ENCODE data around the gene LITAF. TPM values are rescaled to one million over a fixed set of nuclear protein-coding genes. Genes with fewer than 3 reads are reported as not detected.

LITAF gene
- total and polyA plus RNA-seq, 4 donors, result 5.2 to 65.2 (median 36.0) TPM

- TF ChIP-seq EGR1 (IDR thresholded peaks at IDR 0.05; ENCODE audit: low read depth in 2 of 2) (peak in 1 of 2 donors; percentile 86), SP1 (IDR thresholded peaks at IDR 0.05) (peak; percentile 86), JUND (IDR thresholded peaks at IDR 0.05) (peak in 1 of 2 donors; percentile 36), FOXA2 (IDR thresholded peaks at IDR 0.05) (no peak), RXRA (IDR thresholded peaks at IDR 0.05) (peak; percentile 96 to 97), HNF4G (IDR thresholded peaks at IDR 0.05) (no peak)
- TF ChIP-seq, protein P1, sequence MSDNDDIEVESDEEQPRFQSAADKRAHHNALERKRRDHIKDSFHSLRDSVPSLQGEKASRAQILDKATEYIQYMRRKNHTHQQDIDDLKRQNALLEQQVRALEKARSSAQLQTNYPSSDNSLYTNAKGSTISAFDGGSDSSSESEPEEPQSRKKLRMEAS (IDR thresholded peaks at IDR 0.05), result peak; percentile 97
- TF ChIP-seq, protein P2, sequence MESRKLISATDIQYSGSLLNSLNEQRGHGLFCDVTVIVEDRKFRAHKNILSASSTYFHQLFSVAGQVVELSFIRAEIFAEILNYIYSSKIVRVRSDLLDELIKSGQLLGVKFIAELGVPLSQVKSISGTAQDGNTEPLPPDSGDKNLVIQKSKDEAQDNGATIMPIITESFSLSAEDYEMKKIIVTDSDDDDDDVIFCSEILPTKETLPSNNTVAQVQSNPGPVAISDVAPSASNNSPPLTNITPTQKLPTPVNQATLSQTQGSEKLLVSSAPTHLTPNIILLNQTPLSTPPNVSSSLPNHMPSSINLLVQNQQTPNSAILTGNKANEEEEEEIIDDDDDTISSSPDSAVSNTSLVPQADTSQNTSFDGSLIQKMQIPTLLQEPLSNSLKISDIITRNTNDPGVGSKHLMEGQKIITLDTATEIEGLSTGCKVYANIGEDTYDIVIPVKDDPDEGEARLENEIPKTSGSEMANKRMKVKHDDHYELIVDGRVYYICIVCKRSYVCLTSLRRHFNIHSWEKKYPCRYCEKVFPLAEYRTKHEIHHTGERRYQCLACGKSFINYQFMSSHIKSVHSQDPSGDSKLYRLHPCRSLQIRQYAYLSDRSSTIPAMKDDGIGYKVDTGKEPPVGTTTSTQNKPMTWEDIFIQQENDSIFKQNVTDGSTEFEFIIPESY (IDR thresholded peaks at IDR 0.05), result peak; percentile 76
These were observed 25.3 kb upstream of the LITAF start (continued) for GRCh38 chr16:11611871-11612664.

DNA sequence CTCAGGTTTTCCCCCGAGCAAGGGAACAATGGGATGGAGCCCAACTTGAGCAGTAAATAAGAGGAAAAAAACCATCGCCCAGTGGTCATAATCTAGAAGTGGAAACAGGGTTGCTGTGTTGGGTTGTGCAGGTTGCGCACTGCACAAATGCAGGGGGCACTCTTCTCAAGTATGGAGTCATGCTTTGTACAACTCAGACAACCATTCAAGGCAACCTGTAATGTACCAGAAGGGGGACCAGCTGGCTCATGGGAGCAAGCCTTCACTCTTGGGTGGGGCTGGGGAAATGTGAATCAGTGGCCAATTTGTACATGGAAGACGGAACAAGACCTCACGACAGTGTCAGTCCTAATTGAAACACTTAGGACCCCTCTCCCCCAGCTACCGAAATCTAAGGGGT is 23.9 kb upstream of the LITAF start:
- Histone ChIP-seq H3K4me3 (ENCODE audit: low read depth in 1 of 3, low read length in 3 of 3) (no peak overlapping the region), H3K9me3 (ENCODE audit: control insufficient read depth in 4 of 4, low read length in 3 of 4) (no peaks in the 10 kb centered on the region), H3K9ac (ENCODE audit: low read depth in 1 of 2, low read length in 2 of 2) (no peak overlapping the region), H3K27ac (ENCODE audit: low read depth in 1 of 2, low read length in 2 of 2) (no peak overlapping the region), H3K27me3 (ENCODE audit: control insufficient read depth in 4 of 4, insufficient read depth in 4 of 4, low read length in 3 of 4) (no peaks in the 10 kb centered on the region), H3K36me3 (ENCODE audit: control insufficient read depth in 4 of 4, insufficient read depth in 3 of 4, low read depth in 1 of 4, low read length in 3 of 4) (no peaks in the 10 kb centered on the region), H3K4me1 (ENCODE audit: control insufficient read depth in 4 of 4, insufficient read depth in 4 of 4, low read length in 3 of 4) (peaks cover 0 to 14% (median 7%) of the 10 kb centered on the region in 4 donors)
- 81% methylated on average over 6 of the region's 6 CpGs for WGBS
- no peak for TF ChIP-seq ATF3 (IDR thresholded peaks at IDR 0.05)
- no peak for TF ChIP-seq YY1 (IDR thresholded peaks at IDR 0.05)
- no peak for TF ChIP-seq NR2F2 (IDR thresholded peaks at IDR 0.05)
- DNase-seq (ENCODE audit: low spot score), result no peak

DNA sequence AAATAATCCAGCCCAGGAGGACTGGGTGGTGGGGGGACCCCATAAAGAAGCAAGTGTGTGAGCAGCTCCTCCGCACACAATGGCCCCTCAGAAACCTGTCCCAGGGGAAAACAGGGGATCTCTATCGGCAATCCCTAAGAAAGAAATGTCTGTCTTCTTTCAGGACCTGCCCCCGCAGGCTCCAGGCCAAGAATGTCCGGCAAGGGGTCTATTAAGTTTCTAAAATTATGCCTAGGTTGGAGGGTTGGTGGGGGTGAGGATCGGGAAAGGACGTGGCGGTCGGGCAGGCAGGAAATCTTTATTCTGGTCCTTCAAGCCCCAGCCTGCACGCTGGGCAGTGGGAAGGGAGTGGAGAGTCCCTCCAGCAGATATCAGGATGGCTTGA is 23.4 kb upstream of the LITAF start:
- Histone ChIP-seq H3K9me3 (ENCODE audit: control insufficient read depth in 4 of 4, low read length in 3 of 4) (no peaks in the 10 kb centered on the region), H3K4me3 (ENCODE audit: low read depth in 1 of 3, low read length in 3 of 3) (no peak overlapping the region), H3K27ac (ENCODE audit: low read depth in 1 of 2, low read length in 2 of 2) (no peak overlapping the region), H3K4me1 (ENCODE audit: control insufficient read depth in 4 of 4, insufficient read depth in 4 of 4, low read length in 3 of 4) (peaks cover 0 to 14% (median 7%) of the 10 kb centered on the region in 4 donors), H3K27me3 (ENCODE audit: control insufficient read depth in 4 of 4, insufficient read depth in 4 of 4, low read length in 3 of 4) (no peaks in the 10 kb centered on the region), H3K9ac (ENCODE audit: low read depth in 1 of 2, low read length in 2 of 2) (no peak overlapping the region), H3K36me3 (ENCODE audit: control insufficient read depth in 4 of 4, insufficient read depth in 3 of 4, low read depth in 1 of 4, low read length in 3 of 4) (no peaks in the 10 kb centered on the region)
- no peak for DNase-seq (ENCODE audit: low spot score)
- 86% methylated on average over 9 of the region's 9 CpGs for WGBS
- no peak for TF ChIP-seq FOXA1 (IDR thresholded peaks at IDR 0.05)
- TF ChIP-seq, protein P3, sequence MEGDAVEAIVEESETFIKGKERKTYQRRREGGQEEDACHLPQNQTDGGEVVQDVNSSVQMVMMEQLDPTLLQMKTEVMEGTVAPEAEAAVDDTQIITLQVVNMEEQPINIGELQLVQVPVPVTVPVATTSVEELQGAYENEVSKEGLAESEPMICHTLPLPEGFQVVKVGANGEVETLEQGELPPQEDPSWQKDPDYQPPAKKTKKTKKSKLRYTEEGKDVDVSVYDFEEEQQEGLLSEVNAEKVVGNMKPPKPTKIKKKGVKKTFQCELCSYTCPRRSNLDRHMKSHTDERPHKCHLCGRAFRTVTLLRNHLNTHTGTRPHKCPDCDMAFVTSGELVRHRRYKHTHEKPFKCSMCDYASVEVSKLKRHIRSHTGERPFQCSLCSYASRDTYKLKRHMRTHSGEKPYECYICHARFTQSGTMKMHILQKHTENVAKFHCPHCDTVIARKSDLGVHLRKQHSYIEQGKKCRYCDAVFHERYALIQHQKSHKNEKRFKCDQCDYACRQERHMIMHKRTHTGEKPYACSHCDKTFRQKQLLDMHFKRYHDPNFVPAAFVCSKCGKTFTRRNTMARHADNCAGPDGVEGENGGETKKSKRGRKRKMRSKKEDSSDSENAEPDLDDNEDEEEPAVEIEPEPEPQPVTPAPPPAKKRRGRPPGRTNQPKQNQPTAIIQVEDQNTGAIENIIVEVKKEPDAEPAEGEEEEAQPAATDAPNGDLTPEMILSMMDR (IDR thresholded peaks at IDR 0.05; ENCODE audit: low read depth, low read length, missing input control), result no peak
- no peak for TF ChIP-seq EGR1 (IDR thresholded peaks at IDR 0.05; ENCODE audit: low read depth in 2 of 2)
- no peak for TF ChIP-seq FOXA2 (IDR thresholded peaks at IDR 0.05)
- no peak for TF ChIP-seq JUND (IDR thresholded peaks at IDR 0.05)
- TF ChIP-seq HNF4A (conservative IDR thresholded peaks at IDR 0.05), result no peak
- TF ChIP-seq GABPA (IDR thresholded peaks at IDR 0.05 in 1 of 2, conservative IDR thresholded peaks at IDR 0.05 in 1 of 2), result no peak
- no peak for TF ChIP-seq REST (IDR thresholded peaks at IDR 0.05)
